HEK293 (cell line): ENCODE results near the gene TCF3.
A peak's percentile ranks its signal among the peaks of the same experiment; 100 is the strongest.

Experiments
- CTCF ChIA-PET: fragments of 350-600 bp; formaldehyde crosslinking; extraction: SDS; loops from one replicate; lab custom pipeline; 2021; ENCODE audit warnings: antibody characterized with exemption; lab: Yijun Ruan, JAX
- POLR2A ChIA-PET: fragments of 300-600 bp; formaldehyde crosslinking; extraction: SDS; loops from one replicate; lab custom pipeline; 2020; ENCODE audit warnings: antibody characterized with exemption, inconsistent platforms; lab: Yijun Ruan, JAX
- H3K27ac ChIP-seq: fragments of 200-500 bp; sonication (Bioruptor generic); 2 replicates; pipeline ENCODE4 v1.5.1; 2014; ENCODE audit warnings: low read depth, low read length, control low read depth, inconsistent platforms; ENCODE audit errors: extremely low read depth
- H3K36me3 ChIP-seq, 2 experiments: fragments of 200-500 bp in 1 of 2; sonication (Bioruptor generic) in 1 of 2; 1 replicate in 1 of 2; 2 replicates in 1 of 2; pipeline ENCODE4 v1.5.1; 2014 to 2017; ENCODE audit warnings: inconsistent platforms in 2 of 2, low read length in 2 of 2; ENCODE audit not compliant: control insufficient read depth in 2 of 2, insufficient read depth in 1 of 2
- H3K4me1 ChIP-seq: fragments of 200-500 bp; sonication (Bioruptor generic); 2 replicates; pipeline ENCODE4 v1.5.1; 2014; ENCODE audit warnings: mild to moderate bottlenecking, low read length, inconsistent platforms; ENCODE audit not compliant: control insufficient read depth, insufficient read depth
- H3K4me3 ChIP-seq: 2 replicates; pipeline ENCODE4 v1.5.1; 2011; ENCODE audit warnings: low read depth, mild to moderate bottlenecking, control low read depth, low read length, moderate library complexity
- H3K9me3 ChIP-seq: fragments of 200-500 bp; sonication (Bioruptor generic); 2 replicates; pipeline ENCODE4 v1.5.1; 2014; ENCODE audit warnings: low read depth, low read length, inconsistent platforms; ENCODE audit not compliant: control insufficient read depth, insufficient read depth
- CTCF ChIP-seq: fragments of 450-650 bp; formaldehyde crosslinking; IDR thresholded peaks from 2 replicates; pipeline ENCODE4 v1.5.1; 2016; ENCODE audit warnings: missing biosample characterization, missing genetic modification characterization
- IKZF3 ChIP-seq: fragments of 450-650 bp; IDR thresholded peaks from 2 replicates; pipeline ENCODE4 v1.5.0; 2018; ENCODE audit warnings: missing biosample characterization, mild to moderate bottlenecking, missing genetic modification characterization, moderate library complexity
- KLF9 ChIP-seq: fragments of 450-650 bp; formaldehyde crosslinking; IDR thresholded peaks from 2 replicates; pipeline ENCODE4 v1.5.1; 2016; ENCODE audit warnings: missing biosample characterization, missing genetic modification characterization, low read depth
- MZF1 ChIP-seq: fragments of 450-650 bp; formaldehyde crosslinking; IDR thresholded peaks from 2 replicates; pipeline ENCODE4 v1.5.1; 2017; ENCODE audit warnings: missing biosample characterization, missing genetic modification characterization, borderline replicate concordance
- PBX3 ChIP-seq: sonication (generic); formaldehyde crosslinking; IDR thresholded peaks from 2 replicates; pipeline ENCODE4 v1.8.1; 2022; ENCODE audit warnings: mild to moderate bottlenecking, moderate library complexity, missing genetic modification reagents
- PRDM10 ChIP-seq: fragments of 450-650 bp; formaldehyde crosslinking; IDR thresholded peaks from 2 replicates; pipeline ENCODE4 v1.5.1; 2016; ENCODE audit warnings: missing biosample characterization, missing genetic modification characterization
- RBAK ChIP-seq: fragments of 450-650 bp; formaldehyde crosslinking; IDR thresholded peaks from 2 replicates; pipeline ENCODE4 v1.5.1; 2016; ENCODE audit warnings: missing biosample characterization, missing genetic modification characterization
- SP2 ChIP-seq: fragments of 450-650 bp; formaldehyde crosslinking; IDR thresholded peaks from 2 replicates; pipeline ENCODE4 v1.5.1; 2016; ENCODE audit warnings: missing biosample characterization, missing genetic modification characterization
- TCF7L2 ChIP-seq: IDR thresholded peaks from 2 replicates; pipeline ENCODE4 v1.6.1; 2011; ENCODE audit warnings: low read depth, mild to moderate bottlenecking, inconsistent platforms, low read length, moderate library complexity, borderline replicate concordance
- ZBTB26 ChIP-seq: fragments of 450-650 bp; formaldehyde crosslinking; optimal IDR thresholded peaks from 2 replicates; pipeline ENCODE3; 2016; ENCODE audit warnings: missing biosample characterization, mild to moderate bottlenecking, missing genetic modification characterization
- ZBTB8A ChIP-seq: fragments of 450-650 bp; formaldehyde crosslinking; IDR thresholded peaks from 2 replicates; pipeline ENCODE4 v1.5.1; 2016; ENCODE audit warnings: missing biosample characterization, missing genetic modification characterization
- ZEB2 ChIP-seq: fragments of 450-650 bp; formaldehyde crosslinking; IDR thresholded peaks from 2 replicates; pipeline ENCODE4 v1.5.1; 2016; ENCODE audit warnings: missing biosample characterization, missing genetic modification characterization
- ZNF121 ChIP-seq: fragments of 450-650 bp; formaldehyde crosslinking; IDR thresholded peaks from 2 replicates; pipeline ENCODE4 v1.5.1; 2016; ENCODE audit warnings: missing biosample characterization, missing genetic modification characterization
- ZNF16 ChIP-seq: fragments of 450-650 bp; formaldehyde crosslinking; IDR thresholded peaks from 2 replicates; pipeline ENCODE4 v1.5.1; 2016; ENCODE audit warnings: low read depth, missing biosample characterization, missing genetic modification characterization
- ZNF18 ChIP-seq: fragments of 450-650 bp; formaldehyde crosslinking; IDR thresholded peaks from 2 replicates; pipeline ENCODE4 v1.5.1; 2016; ENCODE audit warnings: missing biosample characterization, missing genetic modification characterization
- ZNF248 ChIP-seq: fragments of 450-650 bp; formaldehyde crosslinking; IDR thresholded peaks from 2 replicates; pipeline ENCODE4 v1.5.1; 2017; ENCODE audit warnings: missing biosample characterization, missing genetic modification characterization
- ZNF341 ChIP-seq: fragments of 450-650 bp; formaldehyde crosslinking; IDR thresholded peaks from 2 replicates; pipeline ENCODE4; 2016; ENCODE audit warnings: low read depth, missing biosample characterization, missing genetic modification characterization
- ZNF394 ChIP-seq: fragments of 450-650 bp; formaldehyde crosslinking; IDR thresholded peaks from 2 replicates; pipeline ENCODE4 v1.5.1; 2016; ENCODE audit warnings: missing biosample characterization, missing genetic modification characterization, mild to moderate bottlenecking, moderate library complexity, borderline replicate concordance
- ZNF623 ChIP-seq: fragments of 450-650 bp; formaldehyde crosslinking; IDR thresholded peaks from 2 replicates; pipeline ENCODE4 v1.5.1; 2016; ENCODE audit warnings: missing biosample characterization, missing genetic modification characterization
- ZNF76 ChIP-seq: fragments of 450-650 bp; formaldehyde crosslinking; IDR thresholded peaks from 2 replicates; pipeline ENCODE4; 2016; ENCODE audit warnings: low read depth, missing biosample characterization, missing genetic modification characterization, borderline replicate concordance
- ZNF785 ChIP-seq: fragments of 450-650 bp; formaldehyde crosslinking; IDR thresholded peaks from 2 replicates; pipeline ENCODE4 v1.5.1; 2016; ENCODE audit warnings: missing biosample characterization, missing genetic modification characterization

Gene TCF3

GRCh38 chr19:1651568-1652291, 685 bp downstream of the TCF3 start:
- CTCF ChIA-PET: interaction anchor here (0.6 to 1.3 kb wide), 6 partner anchors 10 to 191 kb away, joined by 3 to 4 read pairs (median 3); no protein-coding TSS in a partner anchor
- H3K27ac ChIP-seq: peak overlapping the region; percentile 37; the same call in 1 of the 2 replicates
- TF ChIP-seq ZNF76 (tag by site-specific recombination) (peak; percentile 50; the same call in 1 of the 2 replicates), SP2 (tag by site-specific recombination) (peak; percentile 36), ZBTB8A (peak; percentile 54), ZEB2 (tag by site-specific recombination) (0 out of 2 replicates have a peak, but pooled peaks have one; percentile 1), TCF7L2 (peak; percentile 88; the same call in 1 of the 2 replicates), ZNF341 (tag by site-specific recombination) (peak; percentile 95), PRDM10 (tag by site-specific recombination) (peak; percentile 64), ZBTB26 (peak; percentile 62), RBAK (tag by site-specific recombination) (no peak), ZNF18 (tag by site-specific recombination) (0 out of 2 replicates have a peak, but pooled peaks have one; percentile 4), ZNF394 (tag by site-specific recombination) (no peak)
- TF ChIP-seq, all 188 proteins: peak for 9
- POLR2A ChIA-PET: interaction anchor here (0.6 to 1.8 kb wide), 6 partner anchors 24 to 106 kb away, joined by 3 to 9 read pairs (median 4); partner anchors contain the start of genes MBD3 and UQCR11
- peaks cover 6 to 33% of the 10 kb centered on the region in 2 experiments; a peak in 2 of 3 replicates for H3K36me3 ChIP-seq
- H3K4me3 ChIP-seq: peak overlapping the region; percentile 69
- no peaks in the 10 kb centered on the region for H3K9me3 ChIP-seq
- H3K4me1 ChIP-seq: peaks cover 3% of the 10 kb centered on the region; the same call in 1 of the 2 replicates

- ChIA-PET POLR2A (interaction anchor here (0.6 to 1.0 kb wide), 5 partner anchors 13 to 185 kb away, joined by 3 to 4 read pairs (median 3); partner anchors contain the start of gene MBD3), CTCF (interaction anchor here (0.7 to 1.3 kb wide), 5 partner anchors 10 to 192 kb away, joined by 3 to 6 read pairs (median 3); no protein-coding TSS in a partner anchor)
- Histone ChIP-seq H3K9me3 (no peaks in the 10 kb centered on the region), H3K27ac (peak overlapping the region; percentile 34; the same call in 1 of the 2 replicates), H3K36me3 (peaks cover 6 to 41% of the 10 kb centered on the region in 2 experiments; a peak in 2 of 3 replicates), H3K4me3 (peak overlapping the region; percentile 69), H3K4me1 (peaks cover 3% of the 10 kb centered on the region; the same call in 1 of the 2 replicates)
- TF ChIP-seq ZNF623 (tag by site-specific recombination) (no peak), ZNF16 (tag by site-specific recombination) (no peak), ZNF121 (no peak), ZNF248 (tag by site-specific recombination) (no peak), CTCF (tag by site-specific recombination) (peak; percentile 70; the same call in 1 of the 2 replicates), KLF9 (peak; percentile 29; the same call in 1 of the 2 replicates), MZF1 (tag by site-specific recombination) (no peak), IKZF3 (tag by site-specific recombination) (no peak), PBX3 (no peak), ZNF785 (no peak), ZBTB8A (no peak), ZEB2 (tag by site-specific recombination) (peak; percentile 46; the same call in 1 of the 2 replicates)
These were observed 1.5 kb downstream of the TCF3 start for GRCh38 chr19:1650650-1651567.
